AG04449 (cell line): Measurements from ENCODE around the gene MTA3.

Source experiments
- CTCF ChIA-PET: fragments of 350-600 bp; formaldehyde crosslinking; extraction: SDS; loops from one replicate; lab custom pipeline; 2021; ENCODE audit warnings: antibody characterized with exemption; lab: Yijun Ruan, JAX
- POLR2A ChIA-PET: fragments of 400-600, 350-600 bp; formaldehyde crosslinking; extraction: SDS; loops from one replicate; lab custom pipeline; 2020; ENCODE audit warnings: antibody characterized with exemption, inconsistent platforms; lab: Yijun Ruan, JAX
- DNase-seq: peaks from one replicate; pipeline ENCODE4 v3.0.0-alpha.2; 2010; ENCODE audit warnings: low read depth, low spot score
- H3K4me3 ChIP-seq: 2 replicates; pipeline ENCODE4 v1.5.1; 2011; ENCODE audit warnings: low read depth, mild to moderate bottlenecking, control low read depth, low read length
- TF ChIP-seq, protein P1 (sequence below): IDR thresholded peaks from one replicate; pipeline ENCODE4 v1.5.1; 2011; ENCODE audit warnings: mild to moderate bottlenecking, moderate library complexity, low read length, control low read depth, inconsistent platforms; ENCODE audit not compliant: insufficient read depth; ENCODE audit errors: missing control alignments

The MTA3 gene

DNA sequence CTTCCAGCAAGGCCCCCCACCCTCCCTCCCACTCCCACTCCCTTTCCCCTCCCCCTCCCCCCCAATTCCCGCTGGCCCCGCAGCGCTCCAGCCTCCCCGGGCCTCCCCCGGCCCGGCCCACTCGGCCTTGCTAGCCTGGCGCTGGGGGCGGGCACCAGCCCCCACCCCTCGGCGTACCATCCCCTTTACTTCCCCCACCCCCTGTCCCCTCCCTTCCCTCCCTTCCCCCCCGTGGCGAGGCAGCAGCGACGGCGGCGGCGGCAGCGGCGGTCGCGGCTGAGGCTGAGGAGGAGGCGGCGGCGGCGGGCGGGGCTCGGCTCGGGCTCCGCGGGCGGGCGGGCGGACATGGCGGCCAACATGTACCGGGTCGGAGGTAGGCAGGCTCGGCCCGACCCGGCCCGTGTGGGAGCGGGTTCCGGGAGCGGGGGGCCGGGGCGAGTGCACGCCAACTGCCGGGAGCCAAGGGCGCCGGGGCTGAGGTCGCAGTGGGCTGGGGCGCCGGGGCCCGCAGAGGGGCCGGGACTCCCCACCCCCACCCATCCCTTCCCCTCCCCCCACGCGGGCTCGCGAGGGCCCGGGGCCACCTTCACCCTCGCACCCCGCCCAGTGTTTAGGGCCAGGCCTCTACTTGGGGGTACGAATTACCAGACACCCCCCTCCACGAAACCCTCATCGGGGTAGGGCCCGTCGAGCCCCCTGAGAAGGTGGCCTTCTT is at the start of gene MTA3:
Gene MTA3, plus strand, starts transcription at position 232 of the 715 bp plus-strand sequence. Its CDS starts 114 bp downstream, at position 346.
- ChIA-PET POLR2A (no interaction called here), CTCF (no interaction called here)
- DNase-seq = no peak
- TF ChIP-seq, protein P1, sequence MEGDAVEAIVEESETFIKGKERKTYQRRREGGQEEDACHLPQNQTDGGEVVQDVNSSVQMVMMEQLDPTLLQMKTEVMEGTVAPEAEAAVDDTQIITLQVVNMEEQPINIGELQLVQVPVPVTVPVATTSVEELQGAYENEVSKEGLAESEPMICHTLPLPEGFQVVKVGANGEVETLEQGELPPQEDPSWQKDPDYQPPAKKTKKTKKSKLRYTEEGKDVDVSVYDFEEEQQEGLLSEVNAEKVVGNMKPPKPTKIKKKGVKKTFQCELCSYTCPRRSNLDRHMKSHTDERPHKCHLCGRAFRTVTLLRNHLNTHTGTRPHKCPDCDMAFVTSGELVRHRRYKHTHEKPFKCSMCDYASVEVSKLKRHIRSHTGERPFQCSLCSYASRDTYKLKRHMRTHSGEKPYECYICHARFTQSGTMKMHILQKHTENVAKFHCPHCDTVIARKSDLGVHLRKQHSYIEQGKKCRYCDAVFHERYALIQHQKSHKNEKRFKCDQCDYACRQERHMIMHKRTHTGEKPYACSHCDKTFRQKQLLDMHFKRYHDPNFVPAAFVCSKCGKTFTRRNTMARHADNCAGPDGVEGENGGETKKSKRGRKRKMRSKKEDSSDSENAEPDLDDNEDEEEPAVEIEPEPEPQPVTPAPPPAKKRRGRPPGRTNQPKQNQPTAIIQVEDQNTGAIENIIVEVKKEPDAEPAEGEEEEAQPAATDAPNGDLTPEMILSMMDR = no peak
- peak within 1 kb of the TSS; percentile 82 for H3K4me3 ChIP-seq

DNA sequence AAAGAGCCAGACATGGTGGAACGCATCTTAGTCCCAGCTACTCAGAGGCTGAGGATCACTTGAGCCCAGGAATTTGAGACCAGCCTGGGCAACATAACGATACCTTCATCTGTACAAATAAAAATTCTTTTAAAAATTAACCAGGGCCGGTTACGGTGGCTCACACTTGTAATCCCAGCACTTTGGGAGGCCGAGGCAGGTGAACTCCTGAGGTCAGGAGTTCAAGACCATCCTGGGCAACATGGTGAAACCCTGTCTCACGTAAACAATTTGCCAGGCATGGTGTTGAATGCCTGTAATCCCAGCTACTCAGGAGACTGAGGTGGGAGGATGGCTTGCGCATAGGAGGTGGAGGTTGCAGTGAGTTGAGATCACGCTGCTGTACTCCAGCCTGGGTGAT is 48.8 kb upstream of the MTA3 start:
- DNase-seq = no peak
- TF ChIP-seq, protein P1 = no peak
- POLR2A ChIA-PET = no interaction called here
- H3K4me3 ChIP-seq = no peak overlapping the region
- CTCF ChIA-PET = no interaction called here

DNA sequence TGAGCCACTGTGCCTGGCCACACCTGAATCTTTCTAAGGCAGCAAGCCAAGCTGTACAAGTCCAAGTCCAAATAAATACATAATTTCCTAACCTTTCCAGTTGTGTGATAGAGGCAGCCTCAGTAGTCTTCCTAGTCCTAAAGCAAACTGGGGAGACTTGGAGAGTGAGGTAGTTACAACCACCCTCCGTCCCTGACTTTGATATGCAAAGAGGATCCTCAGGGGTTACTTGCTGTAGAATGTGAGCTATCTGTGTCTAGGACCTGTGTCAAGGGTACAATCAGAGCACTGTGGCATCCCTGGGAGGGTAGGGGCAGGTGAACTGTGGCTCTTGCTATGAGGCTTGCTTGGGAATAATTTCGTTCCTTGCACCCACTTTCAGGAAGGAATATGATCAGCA is 46.4 kb upstream of the MTA3 start:
- POLR2A ChIA-PET = no interaction called here
- no peak overlapping the region for H3K4me3 ChIP-seq
- TF ChIP-seq, protein P1 = no peak
- CTCF ChIA-PET = interaction anchor here (0.6 to 1.7 kb wide), 2 partner anchors 8 to 306 kb away, joined by 3 to 4 read pairs; no protein-coding TSS in a partner anchor
- no peak for DNase-seq

DNA sequence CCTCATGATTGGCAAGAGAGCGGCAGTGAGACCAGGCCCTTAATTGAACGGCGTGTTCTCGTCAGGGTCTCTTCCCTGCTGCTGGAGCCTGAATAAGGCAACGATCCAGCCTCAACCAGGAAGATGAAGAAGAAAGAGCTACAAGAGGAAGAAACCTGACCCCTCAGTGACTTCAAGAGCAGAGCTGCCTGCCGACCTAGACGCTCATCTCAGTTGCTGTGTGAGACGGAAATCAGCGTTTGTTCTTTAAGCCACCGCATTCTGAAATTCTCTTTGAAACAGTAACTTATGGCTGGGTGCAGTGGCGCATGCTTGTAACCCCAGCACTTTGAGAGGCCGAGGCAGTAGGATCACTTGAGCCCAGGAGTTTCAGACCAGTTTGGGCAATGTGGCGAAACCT is 45.1 kb upstream of the MTA3 start:
- TF ChIP-seq, protein P1 = no peak
- no peak for DNase-seq
- ChIA-PET POLR2A (no interaction called here), CTCF (interaction anchor here (1.3 to 1.7 kb wide), 2 partner anchors 10 to 11 kb away, joined by 3 to 4 read pairs; no protein-coding TSS in a partner anchor)
- H3K4me3 ChIP-seq = no peak overlapping the region

DNA sequence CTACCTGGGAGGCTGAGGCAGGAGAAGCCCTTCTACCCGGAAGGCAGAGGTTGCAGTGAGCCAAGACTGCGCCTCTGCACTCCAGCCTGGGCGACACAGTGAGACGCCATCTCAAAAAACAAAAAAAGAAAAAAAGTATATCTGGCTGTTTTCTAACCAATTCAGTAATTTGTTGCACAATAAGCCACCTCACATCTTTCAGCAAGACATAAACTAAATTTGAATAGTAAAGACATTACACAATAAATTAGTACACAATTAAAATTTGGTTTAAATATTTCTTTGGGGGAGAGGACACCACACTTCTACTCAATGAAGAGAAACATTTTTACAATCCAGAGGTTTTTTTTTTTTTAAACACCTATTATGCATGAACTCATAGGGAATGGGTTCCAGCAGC is 36.0 kb upstream of the MTA3 start:
- no peak for DNase-seq
- no peak overlapping the region for H3K4me3 ChIP-seq
- ChIA-PET POLR2A (no interaction called here), CTCF (no interaction called here)
- TF ChIP-seq, protein P1 = no peak

DNA sequence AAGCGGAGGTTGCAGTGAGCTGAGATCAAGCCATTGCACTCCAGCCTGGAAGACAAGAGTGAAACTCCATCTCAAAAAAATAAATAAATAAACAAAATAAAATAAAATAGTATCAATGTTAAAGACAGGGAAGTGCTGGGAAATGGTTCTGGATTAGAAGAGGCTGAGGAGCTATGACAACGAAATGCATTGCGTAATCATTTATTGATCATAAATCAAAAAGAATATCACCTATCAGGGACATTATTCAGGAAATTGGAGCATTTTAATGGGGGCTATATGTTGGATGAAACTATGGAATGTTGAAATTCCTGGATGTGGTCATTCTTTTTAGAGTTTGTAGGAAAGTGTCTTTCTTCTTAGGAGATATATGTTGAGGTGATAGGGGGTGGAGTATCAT is 30.9 kb upstream of the MTA3 start:
- DNase-seq = no peak
- no peak overlapping the region for H3K4me3 ChIP-seq
- ChIA-PET POLR2A (no interaction called here), CTCF (interaction anchor here (0.6 to 1.6 kb wide), 4 partner anchors 9 to 275 kb away, joined by 3 to 4 read pairs (median 4); no protein-coding TSS in a partner anchor)
- TF ChIP-seq, protein P1 = no peak
